H1 (cell line): ENCODE data around the gene PKMYT1. TPM values are rescaled to one million over a fixed set of nuclear protein-coding genes. Genes with fewer than 3 reads are reported as not detected.

Experiments used
- CTCF ChIA-PET: fragments of 300-600 bp; sonication (Branson Sonifier 250); formaldehyde crosslinking; loops from one replicate; lab custom pipeline; 2021; ENCODE audit not compliant: partially characterized antibody; lab: Charles Lee
- POLR2A ChIA-PET: fragments of 300-600 bp; sonication (Branson Sonifier 250); formaldehyde crosslinking; loops from one replicate; lab custom pipeline; 2021; ENCODE audit warnings: inconsistent platforms; ENCODE audit not compliant: partially characterized antibody; lab: Charles Lee
- DNase-seq, 2 experiments: peaks; one replicate each; pipeline versions ENCODE4 v3.0.0 to v3.0.0-alpha.2; 2010 to 2022; ENCODE audit warnings: low spot score in 2 of 2, low read depth in 1 of 2, mixed read lengths in 1 of 2
- FAIRE-seq: peaks from 2 replicates; lab custom pipeline; 2011; peaks lifted over from hg19 to GRCh38; lab: Jason Lieb, UNC
- H2AFZ ChIP-seq: 2 replicates; pipeline ENCODE4 v1.8.1; 2012; ENCODE audit warnings: low read length, inconsistent platforms
- H2AK5ac ChIP-seq: 2 replicates; pipeline ENCODE4 v1.6.1; 2013; ENCODE audit warnings: low read depth, low read length
- H2BK120ac ChIP-seq: replicated peaks from 2 replicates; pipeline ENCODE3; 2013; ENCODE audit warnings: low read depth, low read length, inconsistent platforms
- H2BK12ac ChIP-seq: 2 replicates; pipeline ENCODE4 v1.6.1; 2013; ENCODE audit warnings: low read depth, low read length
- H2BK15ac ChIP-seq: 2 replicates; pipeline ENCODE4 v1.6.1; 2013; ENCODE audit warnings: low read length
- H2BK20ac ChIP-seq: 2 replicates; pipeline ENCODE4 v1.6.1; 2013; ENCODE audit warnings: low read length
- H2BK5ac ChIP-seq: 2 replicates; pipeline ENCODE4 v1.6.1; 2013; ENCODE audit warnings: low read depth, low read length
- H3K14ac ChIP-seq: 2 replicates; pipeline ENCODE4 v1.6.1; 2013; ENCODE audit warnings: inconsistent platforms; ENCODE audit not compliant: insufficient read length
- H3K18ac ChIP-seq: 2 replicates; pipeline ENCODE4 v1.6.1; 2013; ENCODE audit warnings: low read length; ENCODE audit errors: extremely low read depth
- H3K23ac ChIP-seq: 2 replicates; pipeline ENCODE4 v1.6.1; 2013; ENCODE audit warnings: inconsistent platforms; ENCODE audit not compliant: insufficient read length
- H3K23me2 ChIP-seq: 2 replicates; pipeline ENCODE4 v1.6.1; 2013; ENCODE audit warnings: low read depth, low read length
- H3K27ac ChIP-seq: 2 replicates; pipeline ENCODE4 v1.6.1; 2011; ENCODE audit warnings: low read depth, low read length, inconsistent platforms
- H3K27me3 ChIP-seq, 4 experiments: replicated peaks in 1 of 4; 1 replicate in 1 of 4; 2 replicates in 3 of 4; pipeline versions ENCODE4 v1.6.1 to v1.8.1; 2011 to 2013; ENCODE audit warnings: low read length in 3 of 4, mild to moderate bottlenecking in 3 of 4, inconsistent platforms in 2 of 4, mixed read lengths in 2 of 4, moderate library complexity in 1 of 4; ENCODE audit not compliant: control insufficient read depth in 3 of 4, insufficient read depth in 3 of 4; ENCODE audit errors: extremely low read depth in 1 of 4
- H3K36me3 ChIP-seq, 4 experiments: 2 replicates each; pipeline versions ENCODE4 v1.6.1 to v1.8.1; 2011 to 2013; ENCODE audit warnings: mild to moderate bottlenecking in 4 of 4, low read length in 3 of 4, moderate library complexity in 2 of 4, control low read depth in 1 of 4, inconsistent platforms in 1 of 4; ENCODE audit not compliant: insufficient read depth in 4 of 4, control insufficient read depth in 2 of 4
- H3K4ac ChIP-seq: replicated peaks from 2 replicates; pipeline ENCODE3; 2013; ENCODE audit warnings: low read length, low read depth, mixed read lengths, inconsistent platforms; ENCODE audit not compliant: insufficient read length
- H3K4me1 ChIP-seq, 4 experiments: replicated peaks in 1 of 4; 1 replicate in 1 of 4; 2 replicates in 3 of 4; pipeline versions ENCODE4 v1.6.1 to v1.8.1; 2011 to 2013; ENCODE audit warnings: low read length in 3 of 4, inconsistent platforms in 2 of 4, mixed read lengths in 1 of 4; ENCODE audit not compliant: insufficient read depth in 4 of 4, control insufficient read depth in 3 of 4
- H3K4me2 ChIP-seq, 2 experiments: 2 replicates each; pipeline versions ENCODE4 v1.6.1 to v1.8.1; 2011 to 2013; ENCODE audit warnings: low read depth in 2 of 2, low read length in 2 of 2, control low read depth in 1 of 2, inconsistent platforms in 1 of 2, mild to moderate bottlenecking in 1 of 2; ENCODE audit not compliant: insufficient read depth in 1 of 2
- H3K4me3 ChIP-seq, 4 experiments: fragments of 200-600, 300-600 bp in 1 of 4; sonication (generic), shearing (Covaris generic), sonication (Bioruptor Twin) in 1 of 4; 2 replicates each; pipeline versions ENCODE4 v1.5.1 to v1.8.1; 2011 to 2016; ENCODE audit warnings: low read length in 4 of 4, low read depth in 3 of 4, control low read depth in 2 of 4, inconsistent platforms in 2 of 4, mild to moderate bottlenecking in 2 of 4, mixed read lengths in 1 of 4, moderate library complexity in 1 of 4; ENCODE audit not compliant: insufficient read depth in 2 of 4; ENCODE audit errors: extremely low read depth in 1 of 4
- H3K56ac ChIP-seq: replicated peaks from 2 replicates; pipeline ENCODE3; 2013; ENCODE audit warnings: low read depth, mild to moderate bottlenecking, mixed read lengths, low read length, inconsistent platforms; ENCODE audit not compliant: insufficient read length
- H3K79me1 ChIP-seq: 2 replicates; pipeline ENCODE4 v1.6.1; 2013; ENCODE audit warnings: low read depth, low read length, control low read depth
- H3K79me2 ChIP-seq, 2 experiments: 2 replicates each; pipeline versions ENCODE4 v1.6.1 to v1.8.1; 2012 to 2013; ENCODE audit warnings: low read length in 2 of 2, mild to moderate bottlenecking in 2 of 2, inconsistent platforms in 1 of 2; ENCODE audit not compliant: insufficient read depth in 2 of 2, control insufficient read depth in 1 of 2
- H3K9ac ChIP-seq, 4 experiments: replicated peaks in 1 of 4; 1 replicate in 1 of 4; 2 replicates in 3 of 4; pipeline versions ENCODE4 v1.6.1 to v1.8.1; 2011 to 2013; ENCODE audit warnings: low read depth in 3 of 4, low read length in 3 of 4, control low read depth in 2 of 4, mild to moderate bottlenecking in 2 of 4, moderate library complexity in 2 of 4, inconsistent platforms in 1 of 4; ENCODE audit errors: extremely low read depth in 1 of 4
- H3K9me3 ChIP-seq, 2 experiments: 2 replicates each; pipeline versions ENCODE4 v1.6.1 to v1.8.1; 2012 to 2013; ENCODE audit warnings: mild to moderate bottlenecking in 2 of 2, moderate library complexity in 2 of 2, control low read depth in 1 of 2, inconsistent platforms in 1 of 2, low read depth in 1 of 2, low read length in 1 of 2, mixed read lengths in 1 of 2; ENCODE audit not compliant: insufficient read depth in 2 of 2
- H4K20me1 ChIP-seq, 2 experiments: replicated peaks in 1 of 2; 2 replicates each; pipeline versions ENCODE3 to v1.8.1; 2011 to 2013; ENCODE audit warnings: inconsistent platforms in 2 of 2, low read length in 2 of 2, mild to moderate bottlenecking in 1 of 2; ENCODE audit not compliant: insufficient read depth in 2 of 2, control insufficient read depth in 1 of 2
- H4K5ac ChIP-seq: 2 replicates; pipeline ENCODE4 v1.6.1; 2013; ENCODE audit warnings: low read length, low read depth, mixed read lengths, inconsistent platforms; ENCODE audit not compliant: insufficient read length
- H4K8ac ChIP-seq: 2 replicates; pipeline ENCODE4 v1.8.0; 2013; ENCODE audit warnings: mild to moderate bottlenecking, moderate library complexity, low read length, inconsistent platforms; ENCODE audit not compliant: insufficient read depth; ENCODE audit errors: extremely low read depth
- H4K91ac ChIP-seq: replicated peaks from 2 replicates; pipeline ENCODE3; 2013; ENCODE audit warnings: low read length, mixed read lengths, inconsistent platforms; ENCODE audit not compliant: insufficient read length
- CBX5 ChIP-seq: fragments of 300-800, 300-1000 bp; sonication (generic); IDR thresholded peaks from 2 replicates; pipeline ENCODE4 v1.7.1; 2016; ENCODE audit warnings: antibody characterized with exemption, low read length, low read depth
- EGR1 ChIP-seq: IDR thresholded peaks from 2 replicates; pipeline ENCODE4 v1.6.1; 2011; ENCODE audit warnings: low read depth, low read length, borderline replicate concordance
- POLR2A ChIP-seq, 2 experiments: IDR thresholded peaks; 1 replicate in 1 of 2; 2 replicates in 1 of 2; pipeline ENCODE4 v1.6.1; 2011; ENCODE audit warnings: low read depth in 2 of 2, low read length in 2 of 2, mild to moderate bottlenecking in 2 of 2; ENCODE audit errors: control extremely low read depth in 1 of 2
- POLR2AphosphoS5 ChIP-seq: IDR thresholded peaks from 2 replicates; pipeline ENCODE4 v1.6.1; 2011; ENCODE audit warnings: low read depth, low read length
- RBBP5 ChIP-seq: IDR thresholded peaks from 2 replicates; pipeline ENCODE4 v1.7.1; 2012; ENCODE audit warnings: low read depth, mild to moderate bottlenecking, inconsistent platforms, low read length, moderate library complexity, borderline replicate concordance
- SIN3A ChIP-seq, 2 experiments: IDR thresholded peaks in 1 of 2; conservative IDR thresholded peaks in 1 of 2; 2 replicates each; pipeline ENCODE4 v1.6.1; 2011 to 2012; ENCODE audit warnings: low read length in 2 of 2, improper control_type of control experiment in 1 of 2, low read depth in 1 of 2, mild to moderate bottlenecking in 1 of 2
- SP2 ChIP-seq: IDR thresholded peaks from 2 replicates; pipeline ENCODE4 v1.6.1; 2012; ENCODE audit warnings: mild to moderate bottlenecking, low read length, inconsistent platforms
- TAF1 ChIP-seq: IDR thresholded peaks from 2 replicates; pipeline ENCODE4 v1.6.1; 2011; ENCODE audit warnings: mild to moderate bottlenecking, low read depth, low read length
- WGBS, 2 experiments: shearing (Covaris generic) in 1 of 2; methylation state at CpG; one replicate each; pipeline versions ENCODE4 v1.1.6 to v1.1.7; 2013 to 2015; ENCODE audit warnings: low lambda C conversion rate in 2 of 2, mixed read lengths in 2 of 2, inconsistent platforms in 1 of 2, low coverage in 1 of 2, missing lambda C conversion rate in 1 of 2; ENCODE audit not compliant: insufficient replicate concordance in 2 of 2, insufficient coverage in 1 of 2, insufficient read length in 1 of 2; ENCODE audit errors: extremely low coverage in 1 of 2, missing lambda C conversion rate in 1 of 2; 5-methylcytosine and 5-hydroxymethylcytosine counted together
- polyA plus RNA-seq, 7 experiments: library from polyadenylated mRNA; depleted of rRNA in 3 of 7; stranded (reverse) in 5 of 7; unstranded in 2 of 7; fragments of >200 nt in 5 of 7; fragments of 200-250 nt in 2 of 7; gene quantifications; 1 replicate in 5 of 7; 2 replicates in 1 of 7; 4 replicates in 1 of 7; pipeline versions ENCODE4 v1.2.1 to v1.2.3, GENCODE V29; 2011 to 2013; ENCODE audit warnings: missing spikeins in 2 of 7, mixed read lengths in 2 of 7
- total RNA-seq: library from RNA; stranded (reverse); fragmentation: NEBNext Ultra II Directional; extraction: Animal tissue kit (Norgen Biotek cat#: 25700); gene quantifications from 2 replicates; pipeline ENCODE4 v1.2.1, GENCODE V29; 2021

The PKMYT1 gene
- total and polyA plus RNA-seq, 2 of the 8 experiments (the other 6 are each of a cell fraction or from before 2014, with no cell fraction given), result 74.7 to 85.2 TPM

DNA sequence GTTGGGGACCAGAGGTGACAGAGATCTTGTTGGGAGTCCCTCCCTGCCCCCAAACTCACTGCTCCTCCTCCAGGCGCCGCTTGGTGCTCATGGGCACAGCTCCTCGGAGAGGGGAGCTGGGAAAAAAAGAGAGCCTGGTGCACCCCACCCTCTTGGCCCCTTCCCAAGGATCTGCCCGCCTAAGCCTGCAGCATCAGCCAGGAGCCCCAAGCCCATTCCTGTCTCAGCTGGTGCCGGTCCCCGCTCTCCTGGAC lies 43.1 kb upstream of the PKMYT1 start:
- Histone ChIP-seq H2BK12ac (peak overlapping the region; percentile 96; the same call in 1 of the 2 replicates), H3K14ac (no peak overlapping the region), H3K4ac (no peak overlapping the region)
- CTCF ChIA-PET, result interaction anchor here (1.2 to 23.8 kb wide), 7 partner anchors 8 to 75 kb away, joined by 3 to 639 read pairs (median 6); partner anchors contain the start of genes CLDN9 and ZSCAN10
- peak; percentile 89 for TF ChIP-seq POLR2AphosphoS5
- TF ChIP-seq CBX5, result no peak
- no peak for TF ChIP-seq SIN3A (conservative IDR thresholded peaks at IDR 0.05 in 1 of 2, IDR thresholded peaks at IDR 0.05 in 1 of 2; ENCODE audit: low read depth in 1 of 2, low read length in 2 of 2)
- peak in 1 of 2 experiments; percentile 32; a peak in 1 of 3 replicates for TF ChIP-seq POLR2A (IDR thresholded peaks at IDR 0.05; ENCODE audit: control extremely low read depth in 1 of 2, low read depth in 2 of 2, low read length in 2 of 2)
- TF ChIP-seq TAF1, result no peak
- no peak for TF ChIP-seq EGR1
- TF ChIP-seq SP2, result no peak
- TF ChIP-seq RBBP5, result no peak
- TF ChIP-seq, all 59 proteins: peak for 2
- Histone ChIP-seq H4K91ac (peak overlapping the region; percentile 12), H2AFZ (no peak overlapping the region), H3K4me1 (peaks cover 0 to 23% (median 21%) of the 10 kb centered on the region in 4 experiments; a peak in 6 of 7 replicates), H2BK120ac (no peak overlapping the region), H3K9ac (peak overlapping the region; percentile 46 to 89 (median 70); a peak in 6 of 7 replicates), H3K79me2 (peaks cover 0 to 4% of the 10 kb centered on the region in 2 experiments; a peak in 1 of 4 replicates), H3K18ac (peak overlapping the region; percentile 93; the same call in 1 of the 2 replicates), H3K23ac (no peak overlapping the region), H4K8ac (peak overlapping the region; percentile 94; the same call in 1 of the 2 replicates), H3K56ac (no peak overlapping the region), H4K20me1 (peaks cover 5 to 23% of the 10 kb centered on the region in 2 experiments), H2BK20ac (no peak overlapping the region), H3K9me3 (no peaks in the 10 kb centered on the region), H3K79me1 (no peaks in the 10 kb centered on the region), H3K27ac (peak overlapping the region; percentile 94), H3K36me3 (peaks cover 0 to 19% (median 11%) of the 10 kb centered on the region in 4 experiments; a peak in 7 of 8 replicates), H3K23me2 (peaks cover 19% of the 10 kb centered on the region; the same call in 1 of the 2 replicates), H3K4me3 (peak overlapping the region; percentile 39 to 97 (median 94)), H3K4me2 (peak overlapping the region; percentile 83 to 88), H2BK15ac (peak overlapping the region; percentile 61; the same call in 1 of the 2 replicates), H3K27me3 (no peaks in the 10 kb centered on the region), H2AK5ac (0 out of 2 replicates have a peak overlapping the region, but pooled peaks have one; percentile 10), H2BK5ac (peak overlapping the region; percentile 97), H4K5ac (peak overlapping the region; percentile 7)
- WGBS, 2 experiments, result 4% methylated on average over 6 of the region's 6 CpGs; no CpG with 5 or more reads in 1 of the 2 experiments
- no peak for DNase-seq
- no peak for FAIRE-seq
- POLR2A ChIA-PET, result interaction anchor here (0.8 to 35.7 kb wide), 12 partner anchors 6 to 105 kb away, joined by 3 to 1808 read pairs (median 53); partner anchors contain the start of genes BICDL2, CLDN6, CLDN9 and HCFC1R1
